ENCODE data around the gene FCHSD2. TPM values are rescaled to one million over a fixed set of nuclear protein-coding genes. Genes with fewer than 3 reads are reported as not detected.

FCHSD2 gene
- total RNA-seq, 1 donor from 2014 or later = 22.2 TPM

- Histone ChIP-seq H4K20me1 (ENCODE audit: low read depth) (no peaks in the 10 kb centered on the region), H3F3A (ENCODE audit: low read depth) (peaks cover 4% of the 10 kb centered on the region), H3K4me1 (no peaks in the 10 kb centered on the region), H3K9me3 (ENCODE audit: low read depth) (no peaks in the 10 kb centered on the region), H3K27ac (peak overlapping the region; percentile 12), H3K36me3 (no peaks in the 10 kb centered on the region), H2AFZ (replicated peaks) (no peak overlapping the region), H3K9ac (no peak overlapping the region), H3K79me2 (ENCODE audit: low read depth) (no peaks in the 10 kb centered on the region), H3K4me3 (no peak overlapping the region), H3K4me2 (no peak overlapping the region), H3K27me3 (no peaks in the 10 kb centered on the region)
- Mint-ChIP-seq H3K4me1 (no peaks in the 10 kb centered on the region), H3K9me3 (peaks cover 2% of the 10 kb centered on the region), H3K27ac (no peak overlapping the region), H3K27me3 (ENCODE audit: insufficient read depth, low read depth) (no peaks in the 10 kb centered on the region), H3K4me3 (no peak overlapping the region), H3K36me3 (peaks cover 2% of the 10 kb centered on the region)
- DNase-seq (ENCODE audit: low spot score) = no peak
- TF ChIP-seq EZH2phosphoT487 (IDR thresholded peaks at IDR 0.05) (no peak), CTCF (IDR thresholded peaks at IDR 0.05) (no peak), EZH2 (IDR thresholded peaks at IDR 0.05) (no peak)
These were observed 220.9 kb downstream of the FCHSD2 start for GRCh38 chr11:72921028-72921716.

- H3K27me3 Mint-ChIP-seq (ENCODE audit: insufficient read depth, low read depth) = no peaks in the 10 kb centered on the region
These were observed 222.1 kb downstream of the FCHSD2 start for GRCh38 chr11:72920001-72920400.

DNA sequence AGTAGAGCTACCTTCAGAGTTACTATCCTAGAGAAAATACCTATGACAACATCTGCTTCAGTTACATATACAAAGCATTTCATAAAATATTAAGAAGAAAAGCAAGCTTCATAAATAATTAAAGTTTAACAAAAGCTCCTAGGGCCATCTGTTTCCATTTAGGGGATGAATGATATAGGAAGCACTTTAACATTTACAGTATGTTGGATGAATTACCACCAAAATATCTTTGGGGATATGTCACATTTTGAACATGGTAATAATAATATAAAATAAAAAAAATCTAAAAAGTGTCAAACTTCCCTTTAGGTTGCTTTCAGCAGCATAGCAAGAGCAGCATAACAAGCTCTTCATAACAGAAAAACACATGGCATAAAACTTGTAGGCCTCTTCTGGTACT, 223.3 kb downstream of the FCHSD2 start:
- Mint-ChIP-seq H3K4me3 (no peak overlapping the region), H3K27ac (no peak overlapping the region), H3K4me1 (no peaks in the 10 kb centered on the region), H3K27me3 (ENCODE audit: insufficient read depth, low read depth) (no peaks in the 10 kb centered on the region), H3K36me3 (peaks cover 17% of the 10 kb centered on the region), H3K9me3 (peaks cover 21% of the 10 kb centered on the region)
- no peak for TF ChIP-seq EZH2 (IDR thresholded peaks at IDR 0.05)
- no peak for TF ChIP-seq EZH2phosphoT487 (IDR thresholded peaks at IDR 0.05)
- TF ChIP-seq CTCF (IDR thresholded peaks at IDR 0.05) = no peak
- Histone ChIP-seq H3K9me3 (ENCODE audit: low read depth) (no peaks in the 10 kb centered on the region), H3F3A (ENCODE audit: low read depth) (peaks cover 4% of the 10 kb centered on the region), H3K27me3 (no peaks in the 10 kb centered on the region), H4K20me1 (ENCODE audit: low read depth) (no peaks in the 10 kb centered on the region), H3K9ac (no peak overlapping the region), H2AFZ (replicated peaks) (no peak overlapping the region), H3K36me3 (no peaks in the 10 kb centered on the region), H3K79me2 (ENCODE audit: low read depth) (no peaks in the 10 kb centered on the region), H3K4me2 (no peak overlapping the region), H3K27ac (no peak overlapping the region), H3K4me1 (no peaks in the 10 kb centered on the region), H3K4me3 (no peak overlapping the region)
- no peak for DNase-seq (ENCODE audit: low spot score)

More at GRCh38 chr11:72920001-72920400, 222.1 kb downstream of the FCHSD2 start:
- Histone ChIP-seq H3K9ac (no peak overlapping the region), H3K27ac (no peak overlapping the region), H3K79me2 (ENCODE audit: low read depth) (no peaks in the 10 kb centered on the region), H3K4me2 (no peak overlapping the region), H3K27me3 (no peaks in the 10 kb centered on the region), H3K9me3 (ENCODE audit: low read depth) (no peaks in the 10 kb centered on the region), H4K20me1 (ENCODE audit: low read depth) (no peaks in the 10 kb centered on the region), H3K4me3 (no peak overlapping the region), H3F3A (ENCODE audit: low read depth) (peaks cover 4% of the 10 kb centered on the region), H3K4me1 (no peaks in the 10 kb centered on the region), H3K36me3 (no peaks in the 10 kb centered on the region), H2AFZ (replicated peaks) (no peak overlapping the region)
- no peak for DNase-seq (ENCODE audit: low spot score)
- Mint-ChIP-seq H3K27ac (no peak overlapping the region), H3K36me3 (peaks cover 9% of the 10 kb centered on the region), H3K4me1 (no peaks in the 10 kb centered on the region), H3K4me3 (no peak overlapping the region), H3K9me3 (peaks cover 10% of the 10 kb centered on the region)
- no peak for TF ChIP-seq CTCF (IDR thresholded peaks at IDR 0.05)
- no peak for TF ChIP-seq EZH2phosphoT487 (IDR thresholded peaks at IDR 0.05)
- TF ChIP-seq EZH2 (IDR thresholded peaks at IDR 0.05) = no peak
